Caco-2 (cell line): ENCODE measurements around the gene CACNG6. TPM values are rescaled to one million over a fixed set of nuclear protein-coding genes. Genes with fewer than 3 reads are reported as not detected.

Source experiments
- BruUV-seq: library from RNA; stranded (reverse); fragments of 400-500 nt; replicated peaks from 2 replicates; lab custom pipeline; 2021; lab: Mats Ljungman, UMichigan
- CTCF ChIA-PET: fragments of 300-600 bp; sonication (Branson Sonifier 250); formaldehyde crosslinking; loops from one replicate; lab custom pipeline; 2022; ENCODE audit warnings: antibody characterized with exemption; lab: Charles Lee
- POLR2A ChIA-PET: fragments of 300-600 bp; sonication (Branson Sonifier 250); formaldehyde crosslinking; loops from one replicate; lab custom pipeline; 2022; ENCODE audit warnings: antibody characterized with exemption; lab: Charles Lee
- DNase-seq, 2 experiments: peaks; one replicate each; pipeline versions ENCODE4 v3.0.0 to v3.0.0-alpha.2; 2020 to 2022
- H3K27me3 ChIP-seq: replicated peaks from 2 replicates; pipeline ENCODE4 v1.6.0; 2011; ENCODE audit warnings: low read length; ENCODE audit not compliant: control insufficient read depth, insufficient read depth
- H3K36me3 ChIP-seq: 2 replicates; pipeline ENCODE4 v1.5.1; 2011; ENCODE audit warnings: low read length; ENCODE audit not compliant: control insufficient read depth, insufficient read depth
- H3K4me1 ChIP-seq: fragments of 250-450 bp; sonication (Bioruptor Pico); 2 replicates; pipeline ENCODE4 v1.5.1; 2020; ENCODE audit warnings: mild to moderate bottlenecking
- H3K4me3 ChIP-seq: 2 replicates; pipeline ENCODE4 v1.5.1; 2011; ENCODE audit warnings: low read depth, mild to moderate bottlenecking, control low read depth, low read length
- H3K9me3 ChIP-seq: fragments of 250-450 bp; sonication (Bioruptor Pico); 2 replicates; pipeline ENCODE4 v1.5.1; 2020; ENCODE audit warnings: mild to moderate bottlenecking, moderate library complexity
- H3K27ac Mint-ChIP-seq: one replicate; pipeline ENCODE4 v1.8.0; 2022; ENCODE audit warnings: mixed read lengths; ENCODE audit not compliant: unreplicated experiment
- H3K27me3 Mint-ChIP-seq: one replicate; pipeline ENCODE4 v1.8.0; 2022; ENCODE audit warnings: mixed read lengths; ENCODE audit not compliant: insufficient read depth, unreplicated experiment
- H3K36me3 Mint-ChIP-seq: one replicate; pipeline ENCODE4 v1.8.0; 2022; ENCODE audit warnings: mild to moderate bottlenecking, mixed read lengths; ENCODE audit not compliant: insufficient read depth, unreplicated experiment
- H3K4me1 Mint-ChIP-seq: one replicate; pipeline ENCODE4 v1.8.0; 2022; ENCODE audit warnings: low read depth, mixed read lengths; ENCODE audit not compliant: unreplicated experiment
- H3K4me3 Mint-ChIP-seq: one replicate; pipeline ENCODE4 v1.8.0; 2022; ENCODE audit warnings: mild to moderate bottlenecking, moderate library complexity, mixed read lengths; ENCODE audit not compliant: unreplicated experiment
- H3K9me3 Mint-ChIP-seq: one replicate; pipeline ENCODE4 v1.8.0; 2022; ENCODE audit warnings: mixed read lengths; ENCODE audit not compliant: unreplicated experiment
- intact Hi-C: fragments of 100-400 bp; cut with micrococcal nuclease; formaldehyde crosslinking; loops from one replicate; pipeline ENCODE4 v1.10.0; 2022; ENCODE audit not compliant: unreplicated experiment
- total RNA-seq: library from RNA; stranded (reverse); gene quantifications from 2 replicates; pipeline ENCODE4 v1.2.3, GENCODE V29; 2022
- TF ChIP-seq, protein P1 (sequence below), 2 experiments: fragments of 200-600 bp in 1 of 2; IDR thresholded peaks; 1 replicate in 1 of 2; 2 replicates in 1 of 2; pipeline versions ENCODE4 v1.5.1 to v1.8.0; 2011 to 2022; ENCODE audit warnings: antibody characterized with exemption in 1 of 2, control low read depth in 1 of 2, inconsistent platforms in 1 of 2, low read depth in 1 of 2, low read length in 1 of 2, mild to moderate bottlenecking in 1 of 2, moderate library complexity in 1 of 2; ENCODE audit not compliant: insufficient read depth in 1 of 2, severe bottlenecking in 1 of 2, unreplicated experiment in 1 of 2

The CACNG6 gene
- total RNA-seq, 1 experiment from 2014 or later, result 1.4 TPM

DNA sequence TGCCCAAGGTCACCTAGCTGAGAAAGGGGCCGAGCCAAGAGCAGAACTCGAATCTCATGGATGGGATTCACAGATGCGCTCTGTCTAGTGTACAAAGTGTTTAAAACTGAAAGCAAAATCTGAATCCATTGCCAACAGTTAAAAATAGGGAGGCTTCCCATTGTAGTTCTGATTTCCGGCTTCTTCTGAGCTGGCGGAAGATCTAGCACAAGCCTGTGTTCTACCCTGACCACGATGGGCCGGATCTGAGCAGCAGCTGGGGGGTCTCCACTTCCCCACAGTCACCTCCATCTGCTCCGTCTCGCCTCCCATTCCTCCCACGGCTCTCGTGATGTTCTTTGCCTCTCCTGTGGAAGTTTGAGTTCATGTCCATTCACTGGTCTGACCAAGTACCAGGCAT is 26.3 kb upstream of the CACNG6 start:
- DNase-seq, result no peak
- no TSS peak for BruUV-seq
- ChIA-PET CTCF (no interaction called here), POLR2A (no interaction called here)
- Mint-ChIP-seq H3K27ac (no peak overlapping the region), H3K27me3 (peaks cover 16% of the 10 kb centered on the region), H3K9me3 (no peaks in the 10 kb centered on the region), H3K4me3 (no peak overlapping the region), H3K4me1 (no peaks in the 10 kb centered on the region), H3K36me3 (no peaks in the 10 kb centered on the region)
- no peaks in the 10 kb centered on the region for H3K27me3 ChIP-seq
- H3K4me3 ChIP-seq, result no peak overlapping the region
- intact Hi-C loops, result no loop called here
- H3K4me1 ChIP-seq, result no peaks in the 10 kb centered on the region
- TF ChIP-seq, protein P1, sequence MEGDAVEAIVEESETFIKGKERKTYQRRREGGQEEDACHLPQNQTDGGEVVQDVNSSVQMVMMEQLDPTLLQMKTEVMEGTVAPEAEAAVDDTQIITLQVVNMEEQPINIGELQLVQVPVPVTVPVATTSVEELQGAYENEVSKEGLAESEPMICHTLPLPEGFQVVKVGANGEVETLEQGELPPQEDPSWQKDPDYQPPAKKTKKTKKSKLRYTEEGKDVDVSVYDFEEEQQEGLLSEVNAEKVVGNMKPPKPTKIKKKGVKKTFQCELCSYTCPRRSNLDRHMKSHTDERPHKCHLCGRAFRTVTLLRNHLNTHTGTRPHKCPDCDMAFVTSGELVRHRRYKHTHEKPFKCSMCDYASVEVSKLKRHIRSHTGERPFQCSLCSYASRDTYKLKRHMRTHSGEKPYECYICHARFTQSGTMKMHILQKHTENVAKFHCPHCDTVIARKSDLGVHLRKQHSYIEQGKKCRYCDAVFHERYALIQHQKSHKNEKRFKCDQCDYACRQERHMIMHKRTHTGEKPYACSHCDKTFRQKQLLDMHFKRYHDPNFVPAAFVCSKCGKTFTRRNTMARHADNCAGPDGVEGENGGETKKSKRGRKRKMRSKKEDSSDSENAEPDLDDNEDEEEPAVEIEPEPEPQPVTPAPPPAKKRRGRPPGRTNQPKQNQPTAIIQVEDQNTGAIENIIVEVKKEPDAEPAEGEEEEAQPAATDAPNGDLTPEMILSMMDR (IDR thresholded peaks at IDR 0.05; ENCODE audit: insufficient read depth in 1 of 2, low read depth in 1 of 2, low read length in 1 of 2, severe bottlenecking in 1 of 2, unreplicated experiment in 1 of 2), result no peak
- no peaks in the 10 kb centered on the region for H3K9me3 ChIP-seq
- no peaks in the 10 kb centered on the region for H3K36me3 ChIP-seq

DNA sequence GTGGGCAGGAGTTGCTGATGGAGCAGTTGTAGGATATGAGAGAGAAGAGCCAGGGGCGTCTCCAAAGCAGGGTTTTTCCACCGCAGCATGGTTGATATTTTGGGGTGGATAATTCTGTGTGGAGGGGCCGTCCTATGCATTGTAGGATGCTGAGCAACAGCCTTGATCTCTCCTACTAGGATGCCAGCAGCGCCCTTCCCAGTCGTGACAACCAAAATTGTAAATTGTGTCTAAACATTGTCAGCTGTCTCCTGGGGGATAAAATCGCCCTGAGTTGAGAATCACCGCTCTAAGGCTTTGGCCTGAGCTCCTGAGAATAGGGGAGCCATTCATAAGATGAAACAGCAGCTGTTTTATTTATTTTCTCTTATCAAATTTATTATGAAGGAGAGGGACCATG is 24.5 kb upstream of the CACNG6 start:
- Histone ChIP-seq H3K36me3 (no peaks in the 10 kb centered on the region), H3K27me3 (no peaks in the 10 kb centered on the region), H3K9me3 (no peaks in the 10 kb centered on the region), H3K4me1 (no peaks in the 10 kb centered on the region), H3K4me3 (no peak overlapping the region)
- intact Hi-C loops, result no loop called here
- ChIA-PET CTCF (no interaction called here), POLR2A (no interaction called here)
- BruUV-seq, result no TSS peak
- H3K36me3 Mint-ChIP-seq, result no peaks in the 10 kb centered on the region
- DNase-seq, result no peak
- H3K27ac Mint-ChIP-seq, result no peak overlapping the region
- H3K4me3 Mint-ChIP-seq, result no peak overlapping the region
- no peaks in the 10 kb centered on the region for H3K4me1 Mint-ChIP-seq
- TF ChIP-seq, protein P1 (IDR thresholded peaks at IDR 0.05; ENCODE audit: insufficient read depth in 1 of 2, low read depth in 1 of 2, low read length in 1 of 2, severe bottlenecking in 1 of 2, unreplicated experiment in 1 of 2), result no peak
- peaks cover 10% of the 10 kb centered on the region for H3K27me3 Mint-ChIP-seq
- no peaks in the 10 kb centered on the region for H3K9me3 Mint-ChIP-seq

DNA sequence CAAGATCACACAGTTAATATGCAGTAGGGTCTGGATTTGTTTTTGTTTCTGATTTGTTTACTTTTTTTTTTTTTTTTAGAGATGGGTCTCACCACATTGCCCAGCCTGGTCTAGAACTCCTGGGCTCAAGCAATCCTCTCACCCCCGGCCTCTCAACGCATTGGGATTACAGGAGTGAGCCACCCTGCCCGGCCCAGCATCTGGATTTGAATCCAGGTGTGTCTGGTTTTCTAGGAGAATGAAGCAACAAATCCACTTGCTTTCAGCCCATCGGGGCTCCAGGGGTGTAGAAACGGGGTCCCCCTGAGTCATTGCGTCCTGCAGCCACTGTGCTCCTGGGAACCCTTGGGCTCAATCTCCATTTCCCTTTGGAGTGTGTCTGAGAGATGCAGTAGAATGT is 22.1 kb upstream of the CACNG6 start:
- DNase-seq, result no peak

More for the DNA sequence above, 22.1 kb upstream of the CACNG6 start:
- Mint-ChIP-seq H3K36me3 (no peaks in the 10 kb centered on the region), H3K27me3 (peaks cover 2% of the 10 kb centered on the region), H3K4me3 (no peak overlapping the region), H3K27ac (no peak overlapping the region), H3K9me3 (no peaks in the 10 kb centered on the region), H3K4me1 (no peaks in the 10 kb centered on the region)
- no peak overlapping the region for H3K4me3 ChIP-seq
- H3K27me3 ChIP-seq, result no peaks in the 10 kb centered on the region
- ChIA-PET CTCF (no interaction called here), POLR2A (no interaction called here)
- H3K4me1 ChIP-seq, result no peaks in the 10 kb centered on the region
- H3K9me3 ChIP-seq, result no peaks in the 10 kb centered on the region
- BruUV-seq, result no TSS peak
- TF ChIP-seq, protein P1 (IDR thresholded peaks at IDR 0.05; ENCODE audit: insufficient read depth in 1 of 2, low read depth in 1 of 2, low read length in 1 of 2, severe bottlenecking in 1 of 2, unreplicated experiment in 1 of 2), result no peak
- intact Hi-C loops, result no loop called here
- no peaks in the 10 kb centered on the region for H3K36me3 ChIP-seq
